Body of pancreas (tissue), 4 donors: Measurements from ENCODE around the gene SNTG2.

ENCODE experiments used
- CTCF ChIP-seq, 7 experiments: fragments of 450-650 bp in 4 of 7; fragments of 200-600 bp in 3 of 7; sonication (generic) in 3 of 7; IDR thresholded peaks; one replicate each; pipeline ENCODE4 v1.5.1; 2016 to 2019; ENCODE audit warnings: antibody characterized with exemption in 7 of 7
- POLR2A ChIP-seq, 3 donors: fragments of 450-650 bp; IDR thresholded peaks; one replicate each; pipeline ENCODE4 v1.6.1; 2016; ENCODE audit warnings: antibody characterized with exemption in 3 of 3, mild to moderate bottlenecking in 2 of 3

- TF ChIP-seq CTCF (IDR thresholded peaks at IDR 0.05) = peak in 1 of 7 experiments; percentile 13
- no peak for TF ChIP-seq POLR2A (IDR thresholded peaks at IDR 0.05)
These were observed 409.5 kb downstream of the SNTG2 start for GRCh38 chr2:1360144-1360543.
